Fibroblast of the aortic adventitia (primary cell): Measurements from ENCODE around the gene CHD9. TPM values are rescaled to one million over a fixed set of nuclear protein-coding genes. Genes with fewer than 3 reads are reported as not detected.

Experiments used
- DNase-seq: peaks from one replicate; pipeline ENCODE4 v3.0.0-alpha.2; 2010; ENCODE audit warnings: low read depth
- H3K4me3 ChIP-seq: 2 replicates; pipeline ENCODE4 v1.5.1; 2011; ENCODE audit warnings: low read depth, mild to moderate bottlenecking, control low read depth, low read length, moderate library complexity
- total RNA-seq: library from RNA; depleted of rRNA; stranded (reverse); fragments of >200 nt; gene quantifications from 2 replicates; pipeline ENCODE4 v1.2.3, GENCODE V29; 2012; ENCODE audit warnings: low replicate concordance
- TF ChIP-seq, protein P1 (sequence below): IDR thresholded peaks from 2 replicates; pipeline ENCODE4 v1.5.1; 2011; ENCODE audit warnings: mild to moderate bottlenecking, low read length, control low read depth, inconsistent platforms; ENCODE audit not compliant: insufficient read depth

CHD9 gene
- total RNA-seq, 1 donor = 90.6 TPM

DNA sequence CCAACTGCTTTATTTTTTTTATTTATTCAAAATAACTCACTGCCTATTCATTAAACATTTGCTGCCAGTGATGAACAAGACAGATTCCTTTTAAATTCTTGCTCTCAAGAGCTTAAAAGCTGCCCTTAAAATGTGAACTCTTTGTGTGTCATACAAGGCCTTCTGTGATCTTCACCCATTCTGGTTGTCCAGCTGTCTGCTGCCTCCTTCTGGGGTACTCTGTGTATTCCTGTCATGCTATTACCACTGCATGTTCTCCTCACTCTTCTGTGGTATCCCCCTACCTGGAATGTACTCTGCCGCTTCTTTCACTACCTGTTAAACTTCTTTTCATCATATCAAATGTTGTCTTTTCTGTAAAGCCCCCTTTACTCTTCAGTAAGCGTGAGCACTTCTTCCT is 165.8 kb downstream of the CHD9 start:
- no peak overlapping the region for H3K4me3 ChIP-seq
- peak; percentile 55 for DNase-seq
- TF ChIP-seq, protein P1, sequence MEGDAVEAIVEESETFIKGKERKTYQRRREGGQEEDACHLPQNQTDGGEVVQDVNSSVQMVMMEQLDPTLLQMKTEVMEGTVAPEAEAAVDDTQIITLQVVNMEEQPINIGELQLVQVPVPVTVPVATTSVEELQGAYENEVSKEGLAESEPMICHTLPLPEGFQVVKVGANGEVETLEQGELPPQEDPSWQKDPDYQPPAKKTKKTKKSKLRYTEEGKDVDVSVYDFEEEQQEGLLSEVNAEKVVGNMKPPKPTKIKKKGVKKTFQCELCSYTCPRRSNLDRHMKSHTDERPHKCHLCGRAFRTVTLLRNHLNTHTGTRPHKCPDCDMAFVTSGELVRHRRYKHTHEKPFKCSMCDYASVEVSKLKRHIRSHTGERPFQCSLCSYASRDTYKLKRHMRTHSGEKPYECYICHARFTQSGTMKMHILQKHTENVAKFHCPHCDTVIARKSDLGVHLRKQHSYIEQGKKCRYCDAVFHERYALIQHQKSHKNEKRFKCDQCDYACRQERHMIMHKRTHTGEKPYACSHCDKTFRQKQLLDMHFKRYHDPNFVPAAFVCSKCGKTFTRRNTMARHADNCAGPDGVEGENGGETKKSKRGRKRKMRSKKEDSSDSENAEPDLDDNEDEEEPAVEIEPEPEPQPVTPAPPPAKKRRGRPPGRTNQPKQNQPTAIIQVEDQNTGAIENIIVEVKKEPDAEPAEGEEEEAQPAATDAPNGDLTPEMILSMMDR = peak; percentile 37

DNA sequence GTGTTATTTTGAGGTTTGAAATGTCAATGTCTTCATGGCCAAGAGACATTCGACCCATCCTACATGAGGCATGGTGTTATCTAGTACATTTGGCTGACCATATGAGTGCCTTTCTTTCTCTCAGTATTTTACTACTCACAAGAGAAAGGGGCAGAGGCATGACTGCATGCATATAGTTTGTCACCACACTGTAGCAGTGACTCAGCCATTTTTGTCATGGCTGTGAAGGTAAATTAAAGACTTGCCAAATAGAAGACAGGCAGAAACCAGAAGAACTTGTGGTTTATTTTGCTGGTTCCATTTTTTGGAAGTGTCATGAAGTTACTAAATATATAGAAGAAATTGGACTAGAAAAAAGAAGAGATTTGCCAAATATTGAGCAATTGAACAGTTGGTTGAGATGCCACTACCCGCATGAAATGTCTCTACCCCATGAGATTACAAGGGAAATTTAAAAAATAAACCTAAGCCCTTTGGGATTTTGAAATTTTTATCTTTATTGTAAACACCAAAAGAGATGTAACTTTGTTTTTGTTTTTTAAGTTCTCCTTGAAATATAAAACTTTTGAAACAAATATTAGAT is 170.3 kb downstream of the CHD9 start:
- no peak overlapping the region for H3K4me3 ChIP-seq
- TF ChIP-seq, protein P1 = no peak
- no peak for DNase-seq

GRCh38 chr16:53232826-53233529 is 178.2 kb downstream of the CHD9 start:
- TF ChIP-seq, protein P1 = no peak
- no peak for DNase-seq

GRCh38 chr16:53234836-53235235 is 180.0 kb downstream of the CHD9 start:
- no peak for DNase-seq
- no peak overlapping the region for H3K4me3 ChIP-seq
- TF ChIP-seq, protein P1 = no peak

More at GRCh38 chr16:53232826-53233529, 178.2 kb downstream of the CHD9 start:
- no peak overlapping the region for H3K4me3 ChIP-seq

DNA sequence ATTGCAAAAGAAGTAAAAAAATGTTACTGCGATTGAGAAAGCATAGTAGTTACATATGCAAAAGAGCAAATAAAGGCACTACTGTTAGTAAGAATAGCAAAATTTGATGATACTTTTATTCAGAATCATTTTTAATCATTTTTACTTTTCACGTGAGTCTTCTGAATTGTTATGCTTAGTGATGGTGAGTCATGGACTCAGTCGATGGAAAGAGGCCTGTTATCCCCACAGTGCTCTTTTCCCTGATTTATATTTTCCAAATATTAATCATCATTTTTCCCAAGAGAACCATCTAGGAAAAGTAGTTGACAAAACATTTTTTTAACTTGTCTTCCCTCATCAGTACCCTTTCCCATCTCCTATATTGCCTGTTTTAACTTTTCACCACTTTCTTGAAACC is 181.1 kb downstream of the CHD9 start:
- TF ChIP-seq, protein P1 = no peak
- no peak overlapping the region for H3K4me3 ChIP-seq
- peak; percentile 36 for DNase-seq

- H3K4me3 ChIP-seq = no peak overlapping the region
- TF ChIP-seq, protein P1 = no peak
- DNase-seq = no peak
Observed at GRCh38 chr16:53249331-53249730, 194.5 kb downstream of the CHD9 start.

GRCh38 chr16:53257001-53257400 is 202.2 kb downstream of the CHD9 start:
- DNase-seq = peak; percentile 82
- H3K4me3 ChIP-seq = no peak overlapping the region
- TF ChIP-seq, protein P1 = no peak
